Endothelial cell (in vitro differentiated cells): ENCODE results near the gene DSTN. TPM values are rescaled to one million over a fixed set of nuclear protein-coding genes. Genes with fewer than 3 reads are reported as not detected.
A peak's percentile ranks its signal among the peaks of the same experiment; 100 is the strongest.
"Not testable (repeated sequence)": the region's sequence is repeated elsewhere in the genome, so short reads cannot be mapped to it uniquely, and the experiment has no call there.

ENCODE experiments used
- DNase-seq: peaks from one replicate; pipeline ENCODE4 v3.0.0; 2021; ENCODE audit warnings: low spot score
- H3K27ac Mint-ChIP-seq: one replicate; pipeline ENCODE4 v1.8.0; 2021; ENCODE audit warnings: mixed read lengths, inconsistent platforms; ENCODE audit not compliant: unreplicated experiment
- H3K27me3 Mint-ChIP-seq: one replicate; pipeline ENCODE4 v1.8.0; 2021; ENCODE audit warnings: mild to moderate bottlenecking, moderate library complexity, mixed read lengths, inconsistent platforms; ENCODE audit not compliant: unreplicated experiment
- H3K36me3 Mint-ChIP-seq: one replicate; pipeline ENCODE4 v1.8.0; 2021; ENCODE audit warnings: mild to moderate bottlenecking, low read depth, mixed read lengths, inconsistent platforms; ENCODE audit not compliant: unreplicated experiment
- H3K4me1 Mint-ChIP-seq: one replicate; pipeline ENCODE4 v1.8.0; 2021; ENCODE audit warnings: mild to moderate bottlenecking, mixed read lengths, inconsistent platforms; ENCODE audit not compliant: unreplicated experiment
- H3K4me3 Mint-ChIP-seq: one replicate; pipeline ENCODE4 v1.8.0; 2021; ENCODE audit warnings: mild to moderate bottlenecking, mixed read lengths, inconsistent platforms; ENCODE audit not compliant: unreplicated experiment
- H3K9me3 Mint-ChIP-seq: one replicate; pipeline ENCODE4 v1.8.0; 2021; ENCODE audit warnings: mixed read lengths, inconsistent platforms; ENCODE audit not compliant: unreplicated experiment
- total RNA-seq: library from RNA; stranded (reverse); fragmentation: NEBNext Ultra II Directional; extraction: Animal tissue kit (Norgen Biotek cat#: 25700); gene quantifications from one replicate; pipeline ENCODE4 v1.2.1, GENCODE V29; 2021; ENCODE audit not compliant: unreplicated experiment
- TF ChIP-seq, protein P1 (sequence below): fragments of 200-600 bp; sonication (generic); IDR thresholded peaks from one replicate; pipeline ENCODE4 v1.5.0; 2021; ENCODE audit warnings: antibody characterized with exemption; ENCODE audit not compliant: unreplicated experiment

Gene DSTN
- total RNA-seq, 1 donor from 2014 or later: 142 TPM

DNA sequence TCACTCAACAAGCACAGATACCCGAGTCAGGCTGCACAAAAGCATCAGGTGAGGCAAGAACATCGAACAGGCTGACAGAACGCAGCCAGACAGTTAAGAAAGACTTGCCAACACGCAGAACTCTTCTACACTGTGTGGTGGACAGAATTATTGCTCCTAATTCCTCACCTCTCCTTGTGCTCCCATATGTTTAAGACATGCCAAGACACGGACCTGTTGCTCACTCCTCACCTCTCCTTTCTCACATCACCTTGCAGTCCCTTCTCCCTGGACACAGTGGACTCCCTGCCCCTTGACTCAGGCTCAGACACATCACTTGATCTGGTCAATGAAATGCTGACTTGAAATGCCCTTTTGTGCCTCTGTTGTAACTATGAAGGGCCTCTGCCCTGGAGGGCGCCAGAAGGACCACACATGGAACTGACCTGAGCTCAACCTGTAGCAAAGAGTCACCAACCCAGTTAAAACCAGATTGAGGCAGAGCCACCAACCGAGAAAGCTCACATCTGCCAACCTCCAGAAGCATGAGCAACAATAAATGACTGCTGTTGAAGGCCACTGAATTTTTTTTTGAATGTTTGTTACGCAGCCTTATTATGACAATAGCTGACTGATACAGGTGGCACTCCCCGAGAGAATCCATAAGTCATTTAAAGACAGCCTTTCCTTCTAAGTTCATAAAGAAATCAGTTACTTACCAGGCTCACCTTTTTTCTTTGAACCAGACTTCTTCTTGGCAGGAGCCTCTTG is 88.2 kb downstream of the DSTN start:
- H3K27ac Mint-ChIP-seq: no peak overlapping the region
- peak overlapping the region; percentile 21 for H3K4me3 Mint-ChIP-seq
- H3K4me1 Mint-ChIP-seq: peaks cover 26% of the 10 kb centered on the region
- H3K27me3 Mint-ChIP-seq: no peaks in the 10 kb centered on the region
- H3K36me3 Mint-ChIP-seq: peaks cover 48% of the 10 kb centered on the region
- TF ChIP-seq, protein P1, sequence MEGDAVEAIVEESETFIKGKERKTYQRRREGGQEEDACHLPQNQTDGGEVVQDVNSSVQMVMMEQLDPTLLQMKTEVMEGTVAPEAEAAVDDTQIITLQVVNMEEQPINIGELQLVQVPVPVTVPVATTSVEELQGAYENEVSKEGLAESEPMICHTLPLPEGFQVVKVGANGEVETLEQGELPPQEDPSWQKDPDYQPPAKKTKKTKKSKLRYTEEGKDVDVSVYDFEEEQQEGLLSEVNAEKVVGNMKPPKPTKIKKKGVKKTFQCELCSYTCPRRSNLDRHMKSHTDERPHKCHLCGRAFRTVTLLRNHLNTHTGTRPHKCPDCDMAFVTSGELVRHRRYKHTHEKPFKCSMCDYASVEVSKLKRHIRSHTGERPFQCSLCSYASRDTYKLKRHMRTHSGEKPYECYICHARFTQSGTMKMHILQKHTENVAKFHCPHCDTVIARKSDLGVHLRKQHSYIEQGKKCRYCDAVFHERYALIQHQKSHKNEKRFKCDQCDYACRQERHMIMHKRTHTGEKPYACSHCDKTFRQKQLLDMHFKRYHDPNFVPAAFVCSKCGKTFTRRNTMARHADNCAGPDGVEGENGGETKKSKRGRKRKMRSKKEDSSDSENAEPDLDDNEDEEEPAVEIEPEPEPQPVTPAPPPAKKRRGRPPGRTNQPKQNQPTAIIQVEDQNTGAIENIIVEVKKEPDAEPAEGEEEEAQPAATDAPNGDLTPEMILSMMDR: no peak
- no peaks in the 10 kb centered on the region for H3K9me3 Mint-ChIP-seq
- no peak for DNase-seq

DNA sequence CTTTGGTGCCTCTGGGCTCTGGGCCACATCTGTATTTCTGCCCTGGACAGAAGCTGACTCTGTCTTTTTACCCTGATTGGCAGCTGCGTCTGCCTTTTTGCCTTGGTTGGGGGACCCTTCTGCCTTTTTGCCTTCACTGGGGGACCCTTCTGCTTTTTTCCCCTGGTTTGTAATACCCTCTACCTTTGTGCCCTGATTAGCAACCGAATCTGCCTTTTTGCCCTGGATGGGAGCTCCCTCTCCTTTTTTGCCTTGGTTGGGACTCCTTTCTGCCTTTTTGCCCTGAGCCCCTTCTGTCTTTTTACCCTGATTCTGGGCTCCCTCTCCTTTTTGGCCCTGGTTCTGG is 88.7 kb downstream of the DSTN start:
- H3K9me3 Mint-ChIP-seq: no peaks in the 10 kb centered on the region
- H3K27ac Mint-ChIP-seq: no peak overlapping the region
- H3K27me3 Mint-ChIP-seq: no peaks in the 10 kb centered on the region
- peak overlapping the region; percentile 21 for H3K4me3 Mint-ChIP-seq
- peaks cover 48% of the 10 kb centered on the region for H3K36me3 Mint-ChIP-seq
- no peak for DNase-seq
- TF ChIP-seq, protein P1: no peak
- H3K4me1 Mint-ChIP-seq: peaks cover 26% of the 10 kb centered on the region

DNA sequence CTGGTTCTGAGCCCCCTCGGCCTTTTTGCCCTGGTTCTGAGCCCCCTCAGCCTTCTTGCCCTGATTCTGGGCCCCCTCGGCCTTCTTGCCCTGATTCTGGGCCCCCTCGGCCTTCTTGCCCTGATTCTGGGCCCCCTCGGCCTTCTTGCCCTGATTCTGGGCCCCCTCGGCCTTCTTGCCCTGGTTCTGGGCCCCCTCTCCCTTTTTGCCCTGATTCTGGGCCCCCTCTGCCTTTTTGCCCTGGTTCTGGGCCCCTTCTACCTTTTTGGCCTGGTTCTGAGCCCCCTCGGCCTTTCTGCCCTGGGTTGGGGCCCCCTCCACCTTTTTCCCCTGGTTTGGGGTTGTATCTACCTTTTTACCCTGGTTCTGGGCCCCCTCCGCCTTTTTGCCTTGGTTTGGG is 89.5 kb downstream of the DSTN start:
- H3K9me3 Mint-ChIP-seq, H3K27ac Mint-ChIP-seq, DNase-seq, H3K27me3 Mint-ChIP-seq: not testable (repeated sequence)
- Mint-ChIP-seq H3K4me3 (peak overlapping the region; percentile 69), H3K4me1 (peaks cover 30% of the 10 kb centered on the region), H3K36me3 (peaks cover 44% of the 10 kb centered on the region)

Other genes with a start within 250 kb of the DSTN start
- 3.5 TPM for gene BFSP1, start 38.7 kb upstream of the DSTN start, total RNA-seq
- 179 TPM for gene RRBP1, start 112.2 kb downstream of the DSTN start, total RNA-seq
- not detected for gene BANF2, start 129.9 kb downstream of the DSTN start, total RNA-seq